Endothelial cell (in vitro differentiated cells): Measurements from ENCODE around the gene ABHD13. TPM values are rescaled to one million over a fixed set of nuclear protein-coding genes. Genes with fewer than 3 reads are reported as not detected.
A peak's percentile ranks its signal among the peaks of the same experiment; 100 is the strongest.
"Not testable (repeated sequence)": the region's sequence is repeated elsewhere in the genome, so short reads cannot be mapped to it uniquely, and the experiment has no call there.

Source experiments
- DNase-seq: peaks from one replicate; pipeline ENCODE4 v3.0.0; 2021; ENCODE audit warnings: low spot score
- H3K27ac Mint-ChIP-seq: one replicate; pipeline ENCODE4 v1.8.0; 2021; ENCODE audit warnings: mixed read lengths, inconsistent platforms; ENCODE audit not compliant: unreplicated experiment
- H3K27me3 Mint-ChIP-seq: one replicate; pipeline ENCODE4 v1.8.0; 2021; ENCODE audit warnings: mild to moderate bottlenecking, moderate library complexity, mixed read lengths, inconsistent platforms; ENCODE audit not compliant: unreplicated experiment
- H3K36me3 Mint-ChIP-seq: one replicate; pipeline ENCODE4 v1.8.0; 2021; ENCODE audit warnings: mild to moderate bottlenecking, low read depth, mixed read lengths, inconsistent platforms; ENCODE audit not compliant: unreplicated experiment
- H3K4me1 Mint-ChIP-seq: one replicate; pipeline ENCODE4 v1.8.0; 2021; ENCODE audit warnings: mild to moderate bottlenecking, mixed read lengths, inconsistent platforms; ENCODE audit not compliant: unreplicated experiment
- H3K4me3 Mint-ChIP-seq: one replicate; pipeline ENCODE4 v1.8.0; 2021; ENCODE audit warnings: mild to moderate bottlenecking, mixed read lengths, inconsistent platforms; ENCODE audit not compliant: unreplicated experiment
- H3K9me3 Mint-ChIP-seq: one replicate; pipeline ENCODE4 v1.8.0; 2021; ENCODE audit warnings: mixed read lengths, inconsistent platforms; ENCODE audit not compliant: unreplicated experiment
- CTCF ChIP-seq: fragments of 200-600 bp; sonication (generic); IDR thresholded peaks from one replicate; pipeline ENCODE4 v1.5.0; 2021; ENCODE audit warnings: antibody characterized with exemption; ENCODE audit not compliant: unreplicated experiment
- total RNA-seq: library from RNA; stranded (reverse); fragmentation: NEBNext Ultra II Directional; extraction: Animal tissue kit (Norgen Biotek cat#: 25700); gene quantifications from one replicate; pipeline ENCODE4 v1.2.1, GENCODE V29; 2021; ENCODE audit not compliant: unreplicated experiment

Gene ABHD13
- total RNA-seq, 1 donor from 2014 or later, result 8.5 TPM

GRCh38 chr13:108212886-108213285 lies 5.3 kb upstream of the ABHD13 start:
- no peak for TF ChIP-seq CTCF
- peaks cover 7% of the 10 kb centered on the region for H3K4me1 Mint-ChIP-seq
- H3K36me3 Mint-ChIP-seq, result peaks cover 3% of the 10 kb centered on the region
- H3K27me3 Mint-ChIP-seq, result no peaks in the 10 kb centered on the region
- H3K4me3 Mint-ChIP-seq, result no peak overlapping the region
- no peak overlapping the region for H3K27ac Mint-ChIP-seq
- H3K9me3 Mint-ChIP-seq, result no peaks in the 10 kb centered on the region
- DNase-seq, result no peak

GRCh38 chr13:108213946-108214345 lies 4.2 kb upstream of the ABHD13 start:
- Mint-ChIP-seq H3K4me1 (peaks cover 9% of the 10 kb centered on the region), H3K4me3 (peak overlapping the region; percentile 88), H3K27ac (no peak overlapping the region), H3K27me3 (no peaks in the 10 kb centered on the region), H3K9me3 (no peaks in the 10 kb centered on the region), H3K36me3 (peaks cover 3% of the 10 kb centered on the region)
- no peak for DNase-seq
- TF ChIP-seq CTCF, result no peak

GRCh38 chr13:108214441-108215271 lies 3.5 kb upstream of the ABHD13 start:
- Mint-ChIP-seq H3K4me1 (peaks cover 15% of the 10 kb centered on the region), H3K27ac (peak overlapping the region; percentile 7), H3K27me3 (no peaks in the 10 kb centered on the region), H3K9me3 (no peaks in the 10 kb centered on the region), H3K4me3 (peak overlapping the region; percentile 88), H3K36me3 (no peaks in the 10 kb centered on the region)
- peak; percentile 13 for DNase-seq
- TF ChIP-seq CTCF, result no peak

GRCh38 chr13:108215436-108215835 lies 2.8 kb upstream of the ABHD13 start, which contains the start of gene LIG4:
TSS of gene LIG4 (minus strand) at chr13:108215536. CDS start at chr13:108211268, 4,268 bp downstream.
- Mint-ChIP-seq H3K4me1 (peaks cover 19% of the 10 kb centered on the region), H3K27me3 (no peaks in the 10 kb centered on the region), H3K4me3 (peak within 1 kb of the TSS; percentile 88), H3K27ac (peak within 1 kb of the TSS; percentile 61), H3K9me3 (no peaks in the 10 kb centered on the region), H3K36me3 (no peaks in the 10 kb centered on the region)
- DNase-seq, result peak; percentile 95
- TF ChIP-seq CTCF, result no peak

- not testable (repeated sequence) for H3K36me3 Mint-ChIP-seq, H3K9me3 Mint-ChIP-seq, DNase-seq, H3K27me3 Mint-ChIP-seq
- Mint-ChIP-seq H3K4me3 (peak overlapping the region; percentile 91), H3K27ac (peak overlapping the region; percentile 86), H3K4me1 (peaks cover 19% of the 10 kb centered on the region)
These were observed 717 bp upstream of the ABHD13 start for GRCh38 chr13:108217307-108218043.
